Umbilical cord (tissue), 2 donors: ENCODE measurements around the gene TUBB. TPM values are rescaled to one million over a fixed set of nuclear protein-coding genes. Genes with fewer than 3 reads are reported as not detected.
"Not testable (repeated sequence)": the region's sequence is repeated elsewhere in the genome, so short reads cannot be mapped to it uniquely, and the experiment has no call there.

Source experiments
- DNase-seq: peaks from one replicate; pipeline ENCODE4 v3.0.0-alpha.2; 2015; ENCODE audit warnings: low spot score
- total RNA-seq: library from RNA; depleted of rRNA; stranded (reverse); fragments of >200 nt; gene quantifications from one replicate; pipeline ENCODE4 v1.2.3, GENCODE V29; 2014; ENCODE audit warnings: low replicate concordance; ENCODE audit not compliant: insufficient read depth

The TUBB gene
- total RNA-seq, 1 donor from 2014 or later, result 174 TPM

DNA sequence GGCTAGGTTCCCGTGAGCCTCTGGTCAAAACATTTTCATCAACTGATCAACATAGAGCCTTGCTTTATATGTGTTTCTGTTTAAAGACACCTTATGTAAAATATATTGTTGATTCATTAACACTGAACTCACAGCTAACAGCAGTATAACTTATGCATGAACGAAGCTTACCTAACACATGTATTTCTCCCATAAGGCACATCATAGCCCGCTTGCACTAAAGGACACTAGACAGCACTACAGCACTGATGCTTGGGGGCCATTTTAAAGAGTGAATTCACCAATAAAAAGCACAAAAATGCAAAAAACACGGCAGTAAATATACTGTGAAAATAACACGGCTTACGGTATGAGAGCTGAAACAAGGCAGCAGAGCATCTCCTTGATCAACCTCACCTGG lies 18.4 kb downstream of the TUBB start:
- no peak for DNase-seq

DNA sequence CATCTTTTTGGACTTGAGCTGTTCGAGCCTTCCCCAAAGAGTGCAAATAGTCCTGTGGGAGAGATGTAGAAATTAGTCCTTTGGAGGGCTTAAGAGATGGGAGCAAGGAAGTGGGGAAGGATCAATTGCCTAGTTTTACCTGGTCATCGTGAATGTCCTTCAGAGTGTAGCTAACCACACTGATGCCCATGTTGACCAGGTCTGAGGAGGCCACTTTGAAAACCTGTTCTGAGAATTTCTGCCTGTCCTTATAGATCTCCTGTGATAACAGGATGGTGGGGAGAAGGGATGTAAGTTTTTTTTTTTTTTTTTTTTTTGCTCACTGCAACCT lies 20.4 kb downstream of the TUBB start:
- DNase-seq, result no peak

DNA sequence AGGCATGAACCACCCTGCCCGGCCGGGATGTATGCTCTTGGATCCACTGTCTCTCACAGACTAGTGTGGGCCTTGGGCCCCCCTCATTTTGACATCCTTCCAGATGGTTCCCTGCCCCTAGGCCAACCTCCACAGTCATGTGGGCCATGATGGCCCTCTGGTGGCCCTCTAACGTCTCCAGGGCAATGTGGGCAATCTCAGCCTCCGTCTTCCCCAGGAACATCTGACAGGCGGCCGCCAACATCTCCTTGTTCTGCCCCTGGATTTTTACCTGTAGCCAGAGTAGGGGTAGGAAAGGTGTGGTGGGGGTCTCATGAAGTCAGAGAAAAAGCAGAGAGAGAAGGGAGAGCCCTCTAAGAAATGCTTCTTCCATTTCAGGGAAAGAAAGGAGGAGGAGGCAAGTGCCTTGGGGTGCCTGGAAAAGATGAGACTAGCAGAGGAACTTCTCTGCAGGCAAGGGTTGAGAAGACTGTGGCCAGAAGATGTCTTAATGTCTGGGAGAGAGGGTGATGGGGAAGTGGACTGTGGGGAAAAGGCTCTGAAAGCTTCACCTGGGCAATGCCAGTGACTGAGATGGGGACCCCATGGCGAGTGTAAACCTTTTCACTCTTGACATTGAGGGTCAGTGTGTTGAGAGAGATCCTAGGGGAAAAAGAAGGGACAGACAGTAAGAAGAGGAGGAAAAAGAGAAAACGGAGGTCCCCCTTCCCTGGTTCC lies 21.1 kb downstream of the TUBB start:
- DNase-seq, result no peak

DNA sequence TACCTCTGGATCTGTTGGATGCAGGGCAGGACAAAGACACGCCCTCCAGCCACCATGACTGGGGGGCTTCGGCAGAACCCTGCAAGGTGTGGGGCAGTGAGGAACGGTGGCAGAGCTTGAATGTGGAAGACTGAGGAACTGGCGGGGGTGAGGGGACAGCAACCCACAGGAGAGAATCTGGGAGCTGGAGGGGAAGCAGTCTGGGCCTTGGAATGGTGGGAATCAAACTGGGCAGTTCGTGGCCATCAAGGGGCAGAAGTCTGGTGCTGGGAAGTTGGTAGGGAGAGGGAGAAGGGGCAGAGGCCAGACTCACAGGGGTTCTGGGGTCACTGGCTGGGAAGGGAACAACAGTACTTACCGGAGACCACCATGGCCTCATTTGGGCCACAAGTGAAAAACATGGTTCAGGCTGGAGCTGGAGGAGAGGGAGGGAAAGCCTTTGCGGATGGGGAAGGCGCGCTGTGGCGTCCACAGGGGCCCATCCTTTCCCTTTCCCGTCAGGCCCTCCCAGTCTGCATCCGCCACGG lies 21.7 kb downstream of the TUBB start:
- DNase-seq, result no peak

DNA sequence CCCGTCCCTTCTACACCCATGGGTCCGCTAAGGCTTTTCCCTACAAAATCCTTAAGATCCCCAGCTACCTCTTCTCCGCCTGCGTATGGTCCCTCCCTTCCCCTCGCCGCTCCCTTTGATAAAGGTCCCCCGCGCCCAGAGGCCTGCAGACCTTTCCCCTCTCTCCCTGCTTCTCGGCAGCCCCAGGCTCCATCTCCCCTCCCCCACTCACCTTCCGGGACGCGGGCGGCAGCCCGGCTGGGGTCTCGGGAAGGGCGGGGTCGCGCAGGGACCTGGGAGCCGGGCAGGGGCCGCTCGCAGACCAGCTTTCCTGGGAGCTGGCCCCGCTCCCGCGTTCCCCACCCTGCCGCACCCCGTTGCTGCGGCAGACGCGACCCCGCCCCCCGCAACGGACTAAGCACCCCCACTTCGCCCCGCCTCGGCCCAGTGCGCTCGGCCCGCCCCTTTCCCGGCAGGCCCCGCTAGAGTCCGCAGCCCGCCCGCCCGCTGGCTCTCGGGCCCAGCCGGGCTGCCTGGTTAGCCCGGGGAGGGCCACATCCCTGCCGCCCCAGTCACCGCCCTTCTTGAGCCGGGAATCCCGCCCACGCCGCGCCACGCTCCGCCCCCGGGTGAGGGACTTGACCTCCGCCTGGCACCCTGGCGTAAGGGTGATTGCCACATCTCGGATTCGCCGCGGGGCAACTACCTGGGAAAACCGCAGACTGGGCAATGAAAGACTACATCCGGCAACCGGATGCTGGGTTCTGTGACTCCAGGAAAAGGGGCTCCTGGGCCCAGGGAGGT lies 22.4 kb downstream of the TUBB start, which contains the start of gene FLOT1:
FLOT1 (minus strand) TSS at position 372 of the 783 bp plus-strand sequence. CDS start 498 bp downstream, outside the sequence.
- peak; percentile 98 for DNase-seq

DNA sequence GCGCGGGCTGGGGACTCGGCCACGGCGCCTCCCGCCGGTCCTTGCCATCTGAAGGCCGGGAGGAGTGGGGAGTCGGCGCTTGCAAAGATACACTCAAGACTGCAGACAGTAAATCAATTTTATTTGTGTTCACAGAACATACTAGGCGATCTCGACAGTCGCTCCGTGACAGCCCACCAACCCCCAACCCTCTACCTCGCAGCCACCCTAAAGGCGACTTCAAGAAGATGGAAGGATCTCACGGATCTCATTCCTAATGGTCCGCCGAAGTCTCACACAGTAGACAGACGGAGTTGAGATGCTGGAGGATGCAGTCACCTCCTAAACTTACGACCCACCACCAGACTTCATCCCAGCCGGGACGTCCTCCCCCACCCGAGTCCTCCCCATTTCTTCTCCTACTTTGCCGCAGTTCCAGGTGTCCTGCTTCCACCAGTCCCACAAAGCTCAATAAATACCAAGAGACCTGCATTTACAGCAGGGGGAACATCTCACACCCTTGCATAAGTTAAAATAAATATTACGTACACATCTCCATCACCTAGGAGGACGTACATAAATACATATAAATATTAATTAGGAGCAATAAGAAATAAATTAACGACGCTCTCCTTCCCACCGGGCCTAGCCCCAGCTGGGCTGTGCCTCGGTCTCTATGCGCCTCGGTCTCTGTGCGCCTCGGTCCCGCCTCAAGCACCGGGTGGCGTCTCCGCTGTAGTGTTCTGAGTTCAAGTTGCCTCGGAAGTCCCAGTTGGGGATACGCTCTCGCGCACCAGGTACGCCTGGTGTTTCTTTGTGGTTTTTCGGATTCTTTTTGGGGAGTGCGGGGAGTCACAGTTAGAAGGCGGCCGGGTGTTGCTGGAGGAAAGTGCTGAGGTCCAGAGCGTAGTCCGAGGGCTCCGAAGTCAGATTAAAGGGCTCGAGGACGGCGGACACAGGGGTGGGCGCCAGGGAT lies 23.2 kb downstream of the TUBB start:
- DNase-seq, result no peak

DNA sequence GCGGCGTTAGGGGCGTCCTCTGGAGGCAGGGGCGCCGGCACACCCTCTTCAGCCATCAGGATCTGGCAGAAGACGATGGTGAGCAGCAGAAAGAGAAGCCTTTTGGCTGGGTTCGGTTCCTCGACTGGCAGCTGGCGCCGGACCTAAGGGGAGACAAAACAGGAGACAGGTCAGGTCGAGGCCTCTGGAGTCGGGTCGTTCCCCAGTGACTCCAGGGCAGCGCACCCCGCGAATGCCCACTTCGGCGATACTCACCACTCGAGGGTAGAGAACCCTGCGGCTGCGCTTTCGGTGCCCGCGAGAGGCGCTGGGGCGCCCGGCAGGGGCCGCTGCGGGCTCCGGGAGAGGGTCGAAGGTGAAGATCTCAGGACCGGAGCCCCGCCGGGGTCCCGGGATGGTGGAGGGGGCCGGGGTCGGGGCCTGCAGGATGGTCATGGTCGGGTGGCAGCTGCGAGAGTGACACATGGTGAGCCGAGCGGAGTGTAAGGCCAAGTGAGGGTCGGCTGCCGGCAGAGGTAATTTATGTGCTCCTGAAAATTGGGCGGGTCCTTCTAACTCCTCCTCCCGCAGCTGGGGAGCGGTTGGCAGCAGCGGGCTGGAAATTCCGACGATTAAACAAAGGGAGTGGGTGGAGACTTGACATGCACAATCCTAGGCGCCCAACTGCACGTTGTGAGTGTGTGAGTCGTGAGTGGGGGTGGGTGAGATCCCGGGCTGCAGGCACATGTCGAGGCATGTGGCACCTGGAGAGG lies 24.1 kb downstream of the TUBB start, which contains the start of gene IER3:
IER3 (minus strand) TSS at position 494 of the 752 bp plus-strand sequence; CDS start at position 465, 29 bp downstream.
- peak; percentile 93 for DNase-seq

DNA sequence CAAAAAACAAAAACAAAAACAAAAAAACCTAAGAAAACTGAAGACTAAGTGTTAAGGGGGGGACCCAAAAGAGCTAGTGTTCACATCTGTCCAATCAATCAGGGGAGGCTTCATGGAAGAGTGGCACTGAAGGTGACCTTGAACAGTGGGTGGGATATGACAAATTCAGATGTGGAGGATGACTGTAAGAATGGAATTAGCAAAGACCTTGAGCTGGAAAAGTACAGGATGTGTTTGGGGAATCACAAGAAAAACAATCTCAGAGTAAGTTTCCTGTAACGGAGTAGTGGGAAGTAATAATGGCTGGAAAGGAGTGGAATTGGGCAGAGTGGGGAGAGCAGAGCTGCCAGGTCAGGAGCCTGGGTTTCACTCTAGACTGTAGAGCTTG lies 27.1 kb downstream of the TUBB start:
- DNase-seq, result no peak

DNA sequence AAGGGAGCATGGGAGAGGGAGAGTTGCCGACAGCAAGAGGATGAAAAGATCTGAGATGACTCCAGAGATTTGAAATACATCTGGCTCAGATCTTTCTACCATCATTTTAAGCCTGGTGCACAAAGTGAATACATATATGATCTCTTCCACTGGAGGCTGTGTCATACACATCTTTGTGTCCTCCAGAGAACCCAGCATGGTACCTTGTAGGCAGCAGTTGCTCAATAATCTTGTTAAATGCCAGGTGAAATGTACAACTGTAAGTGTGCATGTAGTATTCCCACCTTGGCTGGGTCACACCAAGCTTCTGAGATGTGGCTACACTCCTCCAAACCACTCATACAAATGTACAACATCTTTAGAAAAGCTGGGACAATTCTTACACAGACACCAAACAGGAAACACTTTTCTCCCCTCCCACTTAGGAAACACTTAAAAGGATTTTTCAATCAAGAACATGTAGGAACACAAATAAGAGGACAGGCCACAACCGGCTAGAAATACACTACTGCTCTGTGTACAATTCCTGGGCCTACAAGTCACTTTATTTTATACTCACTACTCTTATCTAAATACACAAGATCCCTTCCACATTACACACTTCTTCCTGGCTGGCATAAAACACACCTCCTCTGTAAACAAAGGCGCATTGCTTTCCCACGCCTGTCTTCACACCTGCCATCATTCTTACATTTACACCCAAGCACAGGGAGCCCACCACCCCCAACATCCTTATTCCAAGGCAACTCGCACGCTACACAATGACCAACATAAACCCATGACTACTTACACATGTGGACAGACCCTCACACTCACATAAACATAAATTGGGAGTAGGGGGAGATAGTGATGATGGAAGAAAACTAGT lies 28.0 kb downstream of the TUBB start:
- no peak for DNase-seq

DNA sequence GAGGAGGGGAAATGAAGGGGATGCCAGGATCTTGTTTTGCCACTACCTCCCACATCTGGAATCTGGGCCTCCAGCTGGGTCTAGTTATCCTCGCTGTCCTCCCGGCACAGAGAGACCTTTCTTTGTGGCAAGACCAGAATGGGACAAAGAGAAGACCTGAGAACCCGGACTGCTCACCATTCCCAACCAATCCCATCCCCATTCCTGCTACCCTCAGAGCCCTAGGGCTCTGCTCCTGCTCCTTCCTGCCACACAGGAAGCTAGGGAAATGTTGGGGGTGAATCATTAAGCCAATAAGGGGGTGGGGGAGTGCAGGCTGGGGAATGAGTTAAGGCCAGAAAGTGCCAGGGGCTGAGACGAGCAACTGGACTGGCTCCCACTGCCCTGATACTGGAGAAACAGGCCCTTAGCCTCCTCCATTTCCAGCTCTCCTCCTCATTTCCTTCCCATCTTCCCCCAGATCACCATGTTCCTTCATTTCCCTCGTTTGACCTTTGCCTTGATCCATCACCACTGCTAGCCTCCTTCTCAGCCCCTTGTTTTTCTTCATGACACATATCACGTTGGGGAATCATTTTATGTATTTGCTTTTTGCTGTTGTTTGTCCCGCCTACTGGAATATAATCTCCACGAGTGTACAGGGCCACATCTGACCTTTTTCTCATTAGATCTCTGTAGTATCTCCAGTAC lies 28.8 kb downstream of the TUBB start:
- DNase-seq, result no peak

DNA sequence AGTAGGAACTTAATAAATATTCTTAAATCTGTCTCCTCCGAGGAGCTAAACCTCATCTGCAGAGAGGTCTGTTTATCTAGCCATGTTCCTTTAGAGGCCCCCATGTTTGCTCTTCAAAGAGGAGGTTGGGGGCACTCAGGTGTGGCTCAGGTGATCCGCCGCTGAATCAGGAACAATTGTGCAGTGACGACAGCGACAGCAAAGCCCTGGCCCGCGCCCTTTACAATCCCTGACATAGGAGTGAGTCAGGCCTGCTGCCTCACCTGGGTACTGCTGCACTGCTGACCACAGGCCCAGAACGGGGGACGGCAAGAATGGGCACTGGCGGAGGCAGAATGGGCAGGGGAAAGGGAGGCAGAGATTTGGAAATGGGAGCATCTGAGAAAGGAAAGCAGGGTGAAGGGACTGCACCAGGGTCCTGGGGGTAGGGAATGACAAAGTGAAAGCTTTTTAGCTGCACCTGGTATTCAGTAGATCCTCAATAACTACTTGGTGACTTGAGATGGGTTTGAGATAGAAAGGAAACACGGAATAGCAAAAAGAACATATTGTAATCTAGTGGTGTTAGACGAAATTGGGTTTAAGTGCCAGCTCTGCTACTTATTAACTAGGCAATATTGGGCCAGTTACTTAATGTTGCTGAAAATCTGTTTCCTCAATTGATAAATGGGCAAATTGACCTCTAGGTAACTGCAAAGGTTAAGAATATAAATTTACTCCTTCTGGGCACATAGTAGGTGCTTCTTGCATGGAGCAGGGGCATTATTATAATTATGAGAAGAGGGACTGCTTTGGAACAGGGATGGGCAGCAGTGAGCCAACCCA lies 29.6 kb downstream of the TUBB start:
- no peak for DNase-seq

DNA sequence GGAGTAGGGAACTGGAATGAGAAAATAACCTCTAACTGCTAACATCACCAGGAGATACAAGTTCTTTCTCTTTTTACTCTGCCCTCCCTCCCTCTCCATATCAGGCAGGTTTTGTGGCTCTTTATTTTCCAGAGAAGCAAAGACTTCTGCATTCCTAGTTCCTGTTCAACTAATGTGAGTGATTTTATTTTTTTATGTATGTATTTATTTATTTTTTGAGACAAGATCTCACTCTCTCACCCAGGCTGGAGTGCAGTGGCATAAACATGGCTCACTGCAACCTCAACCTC lies 30.2 kb downstream of the TUBB start:
- no peak for DNase-seq

DNA sequence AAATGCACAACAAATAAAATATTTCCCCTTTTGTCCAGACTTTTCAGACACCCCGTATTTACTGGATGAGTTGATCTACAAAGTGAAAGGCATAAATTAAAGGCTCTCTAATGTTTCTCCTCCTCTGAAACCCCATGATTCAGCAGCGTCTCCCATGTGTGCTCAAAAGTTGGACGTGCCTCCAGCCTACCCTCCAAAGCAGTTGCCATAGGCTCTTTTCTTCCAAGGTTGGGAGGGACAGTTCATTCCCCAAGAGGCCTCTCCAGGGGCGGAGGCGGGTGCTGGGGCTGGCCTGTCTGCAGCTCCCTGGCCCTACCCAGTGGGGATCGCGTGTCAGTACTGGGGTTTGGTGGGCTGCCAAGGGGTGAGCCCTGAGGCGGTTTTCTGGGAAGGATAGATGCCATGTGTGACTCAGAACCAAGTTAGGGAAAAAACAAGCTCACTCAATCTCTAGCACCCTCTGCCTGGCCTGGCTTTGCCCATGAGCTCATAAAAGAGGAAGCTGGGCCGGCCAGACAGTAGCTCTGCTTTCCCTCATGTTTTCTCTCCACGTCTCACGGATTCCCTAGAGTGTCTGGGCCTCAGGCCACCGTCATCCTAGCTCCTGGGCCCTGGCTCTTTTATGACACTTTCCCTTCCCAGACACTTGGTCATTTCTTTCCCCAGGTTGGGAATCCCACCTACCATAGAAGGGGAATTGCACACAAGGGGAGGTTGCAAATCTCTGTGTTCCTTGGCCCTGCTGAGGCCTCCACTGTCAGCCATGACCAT lies 32.2 kb downstream of the TUBB start:
- peak; percentile 100 for DNase-seq

DNA sequence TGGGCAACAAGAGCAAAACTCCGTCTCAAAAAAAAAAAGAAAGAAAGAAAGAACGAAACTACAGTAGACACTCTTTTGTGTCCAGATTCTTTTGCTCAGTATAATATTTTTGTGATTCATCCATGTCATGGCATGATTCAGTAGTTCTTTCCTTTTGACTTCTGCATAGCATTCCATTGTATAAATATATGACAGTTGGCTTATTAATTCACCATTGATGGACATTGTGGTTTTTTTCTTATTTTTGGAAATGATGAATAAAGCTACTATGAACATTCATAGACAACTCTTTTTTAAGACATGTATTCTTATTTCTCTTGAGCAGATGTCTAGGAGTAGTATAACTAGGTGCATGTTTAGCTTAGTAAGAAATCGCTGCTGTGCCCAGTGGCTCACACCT lies 34.5 kb downstream of the TUBB start:
- no peak for DNase-seq

DNA sequence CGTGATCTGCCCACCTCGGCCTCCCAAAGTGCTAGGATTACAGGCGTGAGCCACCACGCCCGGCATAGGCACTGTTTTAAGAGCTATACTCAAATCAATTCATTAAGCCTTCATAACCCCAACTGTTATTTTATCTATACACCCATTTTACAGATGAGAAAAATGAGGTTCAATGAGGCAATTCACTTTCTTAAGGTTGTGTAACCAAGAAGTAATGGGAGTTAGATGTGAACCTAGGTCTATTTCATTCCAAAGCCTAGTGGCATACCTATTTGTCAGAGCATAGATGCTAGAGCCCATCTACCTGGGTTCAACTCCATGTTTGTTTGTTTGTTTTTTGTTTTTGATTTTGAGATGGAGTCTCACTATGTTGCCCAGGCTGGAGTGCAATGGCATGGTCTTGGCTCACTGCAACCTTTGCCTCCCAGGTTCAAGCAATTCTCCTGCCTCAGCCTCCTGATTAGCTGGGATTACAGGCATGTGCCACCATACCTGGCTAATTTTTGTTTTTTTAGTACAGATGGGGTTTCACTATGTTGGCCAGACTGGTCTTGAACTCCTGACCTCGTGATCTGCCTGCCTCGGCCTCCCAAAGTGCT lies 36.4 kb downstream of the TUBB start:
- not testable (repeated sequence) for DNase-seq

DNA sequence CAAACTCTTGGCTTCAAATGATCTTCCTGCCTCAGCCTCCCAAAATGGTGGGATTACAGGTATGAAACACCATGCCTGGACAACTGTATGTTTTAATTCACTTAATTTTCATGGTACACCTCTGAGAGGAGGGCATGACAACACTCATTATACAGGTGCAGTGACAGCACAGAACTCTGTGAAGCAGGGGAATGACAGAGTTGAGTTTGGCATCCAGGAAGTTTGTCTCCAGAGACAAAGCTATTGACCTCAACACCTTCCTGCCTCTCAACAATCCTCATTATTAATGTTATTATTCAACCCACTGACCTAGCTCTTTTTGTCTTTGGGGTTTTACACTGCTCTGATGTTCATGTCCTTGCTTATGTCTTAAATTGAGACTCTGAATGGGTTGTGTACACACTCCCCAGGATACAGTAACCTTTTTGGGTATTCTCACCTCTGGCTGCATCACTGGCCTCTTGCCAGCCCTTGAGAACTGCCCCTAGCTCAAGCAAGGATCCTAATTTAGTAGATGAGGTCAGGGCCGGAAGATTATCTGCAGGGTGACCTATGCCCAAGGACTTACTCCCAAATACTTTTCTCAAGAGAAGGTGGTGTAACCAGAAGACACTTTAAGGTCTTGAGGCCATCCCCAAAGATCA lies 37.2 kb downstream of the TUBB start:
- no peak for DNase-seq
